ENCODE data around the gene MAPRE2.
"Not testable (repeated sequence)": the region's sequence is repeated elsewhere in the genome, so short reads cannot be mapped to it uniquely, and the experiment has no call there.

Gene MAPRE2

GRCh38 chr18:35099911-35100310, 58.7 kb downstream of the MAPRE2 start:
- DNase-seq (ENCODE audit: low spot score) = no peak
- CTCF ChIA-PET = no interaction called here
- TF ChIP-seq CTCF (conservative IDR thresholded peaks at IDR 0.05; ENCODE audit: low read depth) = no peak
- H3K27ac ChIP-seq = no peak overlapping the region
- POLR2A ChIA-PET (ENCODE audit: low non-redundant PET) = no interaction called here

- ChIA-PET POLR2A (ENCODE audit: low non-redundant PET) (no interaction called here), CTCF (no interaction called here)
- DNase-seq (ENCODE audit: low spot score) = no peak
- no peak for TF ChIP-seq CTCF (conservative IDR thresholded peaks at IDR 0.05; ENCODE audit: low read depth)
- no peak overlapping the region for H3K27ac ChIP-seq
Observed at GRCh38 chr18:35104391-35105051, 63.3 kb downstream of the MAPRE2 start.

- TF ChIP-seq CTCF (conservative IDR thresholded peaks at IDR 0.05; ENCODE audit: low read depth) = no peak
- POLR2A ChIA-PET (ENCODE audit: low non-redundant PET) = no interaction called here
- no peak for DNase-seq (ENCODE audit: low spot score)
- CTCF ChIA-PET = no interaction called here
- no peak overlapping the region for H3K27ac ChIP-seq
Observed at GRCh38 chr18:35106013-35106844, 65.0 kb downstream of the MAPRE2 start.

GRCh38 chr18:35106845-35107148, 65.6 kb downstream of the MAPRE2 start:
- ChIA-PET POLR2A (ENCODE audit: low non-redundant PET) (no interaction called here), CTCF (no interaction called here)
- DNase-seq (ENCODE audit: low spot score) = no peak
- H3K27ac ChIP-seq = no peak overlapping the region
- TF ChIP-seq CTCF (conservative IDR thresholded peaks at IDR 0.05; ENCODE audit: low read depth) = no peak

GRCh38 chr18:35107216-35107615, 66.0 kb downstream of the MAPRE2 start:
- CTCF ChIA-PET = no interaction called here

GRCh38 chr18:35108088-35108487, 66.9 kb downstream of the MAPRE2 start:
- H3K27ac ChIP-seq; DNase-seq (ENCODE audit: low spot score); POLR2A ChIA-PET (ENCODE audit: low non-redundant PET); CTCF ChIA-PET: not testable (repeated sequence)

More at GRCh38 chr18:35107216-35107615, 66.0 kb downstream of the MAPRE2 start:
- DNase-seq (ENCODE audit: low spot score) = no peak
- POLR2A ChIA-PET (ENCODE audit: low non-redundant PET) = no interaction called here
- H3K27ac ChIP-seq = no peak overlapping the region
- TF ChIP-seq CTCF (conservative IDR thresholded peaks at IDR 0.05; ENCODE audit: low read depth) = no peak

GRCh38 chr18:35110059-35110458, 68.8 kb downstream of the MAPRE2 start:
- no peak for DNase-seq (ENCODE audit: low spot score)
- TF ChIP-seq CTCF (conservative IDR thresholded peaks at IDR 0.05; ENCODE audit: low read depth) = no peak
- ChIA-PET POLR2A (ENCODE audit: low non-redundant PET) (no interaction called here), CTCF (no interaction called here)
- H3K27ac ChIP-seq = no peak overlapping the region

Measured in RWPE1 (cell line).